B cell (primary cell): ENCODE data around the gene PTPRN2.

ENCODE experiments used
- CTCF ChIP-seq: fragments of 200-600 bp; IDR thresholded peaks from one replicate; pipeline ENCODE4 v1.8.0; 2022; ENCODE audit warnings: antibody characterized with exemption, mild to moderate bottlenecking
- EZH2 ChIP-seq: IDR thresholded peaks from 2 replicates; pipeline ENCODE4 v1.6.1; 2012; ENCODE audit warnings: borderline replicate concordance, low read depth, mild to moderate bottlenecking, moderate library complexity, low read length; ENCODE audit not compliant: insufficient read depth, poor library complexity, severe bottlenecking

- TF ChIP-seq CTCF (no peak), EZH2 (no peak)
Measured at GRCh38 chr7:158345731-158346130, 241.9 kb downstream of the PTPRN2 start.
